A673 (cell line): ENCODE measurements around the gene CMTM4. TPM values are rescaled to one million over a fixed set of nuclear protein-coding genes. Genes with fewer than 3 reads are reported as not detected.

Source experiments
- BruUV-seq: library from RNA; stranded (reverse); fragments of 400-500 nt; replicated peaks from 2 replicates; lab custom pipeline; 2021; lab: Mats Ljungman, UMichigan
- CTCF ChIA-PET: fragments of 300-600 bp; sonication (Branson Sonifier 250); formaldehyde crosslinking; loops from one replicate; lab custom pipeline; 2022; ENCODE audit warnings: antibody characterized with exemption; lab: Charles Lee
- POLR2A ChIA-PET: fragments of 300-600 bp; sonication (Branson Sonifier 250); formaldehyde crosslinking; loops from one replicate; lab custom pipeline; 2022; ENCODE audit warnings: antibody characterized with exemption; ENCODE audit not compliant: low non-redundant PET; lab: Charles Lee
- DNase-seq: peaks from one replicate; pipeline ENCODE4 v3.0.0-alpha.2; 2015; ENCODE audit warnings: low spot score
- H3K27ac ChIP-seq: fragments of 200-600 bp; sonication (generic); 2 replicates; pipeline ENCODE4 v1.5.1; 2016; ENCODE audit warnings: mixed run types, low read depth, mild to moderate bottlenecking, mixed read lengths, antibody characterized with exemption, low read length; ENCODE audit not compliant: poor library complexity, severe bottlenecking
- H3K27me3 ChIP-seq: fragments of 200-600 bp; sonication (generic); replicated peaks from 2 replicates; pipeline ENCODE4 v1.6.1; 2017; ENCODE audit warnings: mixed run types, low read depth, mild to moderate bottlenecking, mixed read lengths, antibody characterized with exemption, low read length; ENCODE audit not compliant: insufficient read depth, poor library complexity
- H3K36me3 ChIP-seq: fragments of 200-600 bp; sonication (generic); 2 replicates; pipeline ENCODE4 v1.6.1; 2016; ENCODE audit warnings: mixed run types, mild to moderate bottlenecking, mixed read lengths, antibody characterized with exemption, low read length; ENCODE audit not compliant: insufficient read depth, poor library complexity, severe bottlenecking
- H3K4me1 ChIP-seq: fragments of 200-600 bp; sonication (generic); 2 replicates; pipeline ENCODE4 v1.6.1; 2017; ENCODE audit warnings: mixed run types, mild to moderate bottlenecking, mixed read lengths, antibody characterized with exemption, low read length; ENCODE audit not compliant: insufficient read depth, poor library complexity, severe bottlenecking
- H3K4me3 ChIP-seq: fragments of 200-600 bp; sonication (generic); 2 replicates; pipeline ENCODE4 v1.5.1; 2016; ENCODE audit warnings: low read depth, mixed run types, mild to moderate bottlenecking, mixed read lengths, low read length; ENCODE audit not compliant: poor library complexity, severe bottlenecking
- H3K9me3 ChIP-seq: fragments of 200-600 bp; sonication (generic); 2 replicates; pipeline ENCODE4 v1.6.1; 2016; ENCODE audit warnings: mixed run types, low read depth, mild to moderate bottlenecking, mixed read lengths, antibody characterized with exemption, low read length; ENCODE audit not compliant: poor library complexity, severe bottlenecking
- EZH2 ChIP-seq: fragments of 200-600 bp; sonication (generic); IDR thresholded peaks from 2 replicates; pipeline ENCODE4 v1.6.1; 2017; ENCODE audit warnings: borderline replicate concordance, low read depth, mild to moderate bottlenecking, mixed read lengths, antibody characterized with exemption, low read length; ENCODE audit not compliant: poor library complexity, severe bottlenecking
- intact Hi-C: fragments of 100-400 bp; cut with micrococcal nuclease; formaldehyde crosslinking; loops from one replicate; pipeline ENCODE4 v1.10.0; 2022; ENCODE audit not compliant: unreplicated experiment
- total RNA-seq: library from RNA; stranded (reverse); gene quantifications from 2 replicates; pipeline ENCODE4 v1.2.3, GENCODE V29; 2021
- TF ChIP-seq, protein P1 (sequence below): fragments of 300-800, 200-600 bp; sonication (generic); conservative IDR thresholded peaks from 2 replicates; pipeline ENCODE4 v1.5.1; 2017; ENCODE audit warnings: low read depth, mild to moderate bottlenecking, antibody characterized with exemption, low read length, moderate library complexity, mixed read lengths

CMTM4 gene
- total RNA-seq, 1 experiment from 2014 or later: 30.3 TPM

- intact Hi-C loops: no loop called here
- Histone ChIP-seq H3K27ac (no peak overlapping the region), H3K27me3 (no peaks in the 10 kb centered on the region), H3K4me1 (peaks cover 20% of the 10 kb centered on the region), H3K4me3 (no peak overlapping the region), H3K36me3 (no peaks in the 10 kb centered on the region), H3K9me3 (no peaks in the 10 kb centered on the region)
- POLR2A ChIA-PET: no interaction called here
- no peak for TF ChIP-seq EZH2
- TF ChIP-seq, protein P1, sequence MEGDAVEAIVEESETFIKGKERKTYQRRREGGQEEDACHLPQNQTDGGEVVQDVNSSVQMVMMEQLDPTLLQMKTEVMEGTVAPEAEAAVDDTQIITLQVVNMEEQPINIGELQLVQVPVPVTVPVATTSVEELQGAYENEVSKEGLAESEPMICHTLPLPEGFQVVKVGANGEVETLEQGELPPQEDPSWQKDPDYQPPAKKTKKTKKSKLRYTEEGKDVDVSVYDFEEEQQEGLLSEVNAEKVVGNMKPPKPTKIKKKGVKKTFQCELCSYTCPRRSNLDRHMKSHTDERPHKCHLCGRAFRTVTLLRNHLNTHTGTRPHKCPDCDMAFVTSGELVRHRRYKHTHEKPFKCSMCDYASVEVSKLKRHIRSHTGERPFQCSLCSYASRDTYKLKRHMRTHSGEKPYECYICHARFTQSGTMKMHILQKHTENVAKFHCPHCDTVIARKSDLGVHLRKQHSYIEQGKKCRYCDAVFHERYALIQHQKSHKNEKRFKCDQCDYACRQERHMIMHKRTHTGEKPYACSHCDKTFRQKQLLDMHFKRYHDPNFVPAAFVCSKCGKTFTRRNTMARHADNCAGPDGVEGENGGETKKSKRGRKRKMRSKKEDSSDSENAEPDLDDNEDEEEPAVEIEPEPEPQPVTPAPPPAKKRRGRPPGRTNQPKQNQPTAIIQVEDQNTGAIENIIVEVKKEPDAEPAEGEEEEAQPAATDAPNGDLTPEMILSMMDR: no peak
- CTCF ChIA-PET: interaction anchor here (1.5 kb wide), 1 partner anchor 12 kb away, joined by 17 read pairs; no protein-coding TSS in a partner anchor
- no TSS peak for BruUV-seq
- no peak for DNase-seq
Observed at GRCh38 chr16:66649636-66650205, 46.8 kb downstream of the CMTM4 start.

- no peaks in the 10 kb centered on the region for H3K27me3 ChIP-seq
- TF ChIP-seq, protein P1: no peak
- no peak for TF ChIP-seq EZH2
- peaks cover 17% of the 10 kb centered on the region for H3K4me1 ChIP-seq
- no TSS peak for BruUV-seq
- ChIA-PET CTCF (no interaction called here), POLR2A (no interaction called here)
- intact Hi-C loops: no loop called here
- no peak for DNase-seq
- H3K27ac ChIP-seq: no peak overlapping the region
- no peaks in the 10 kb centered on the region for H3K36me3 ChIP-seq
- H3K4me3 ChIP-seq: no peak overlapping the region
- no peaks in the 10 kb centered on the region for H3K9me3 ChIP-seq
Observed at GRCh38 chr16:66649167-66649566, 47.4 kb downstream of the CMTM4 start.

DNA sequence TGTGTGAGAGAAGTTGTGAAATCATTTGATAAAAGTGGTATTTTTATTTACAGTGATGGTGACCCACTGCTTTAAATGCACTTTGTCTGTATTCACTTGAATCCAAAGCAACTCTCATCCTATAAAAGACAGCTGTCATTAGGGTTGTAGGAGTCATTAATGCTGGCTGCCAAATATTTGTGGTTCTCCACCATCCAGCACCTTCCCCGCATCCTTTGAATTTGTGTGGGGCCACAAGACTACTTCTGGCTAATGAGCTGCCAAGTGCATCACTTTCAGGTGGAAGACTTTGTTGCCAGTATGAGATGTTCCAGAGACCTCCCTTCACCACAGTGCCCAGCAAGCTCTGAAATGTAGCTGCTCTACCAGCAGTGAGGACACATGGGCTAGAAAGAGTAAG is 48.7 kb downstream of the CMTM4 start:
- POLR2A ChIA-PET: no interaction called here

More for the DNA sequence above, 48.7 kb downstream of the CMTM4 start:
- no TSS peak for BruUV-seq
- H3K4me3 ChIP-seq: no peak overlapping the region
- no peaks in the 10 kb centered on the region for H3K9me3 ChIP-seq
- peaks cover 6% of the 10 kb centered on the region for H3K4me1 ChIP-seq
- no peak overlapping the region for H3K27ac ChIP-seq
- no peak for TF ChIP-seq EZH2
- TF ChIP-seq, protein P1: no peak
- H3K36me3 ChIP-seq: no peaks in the 10 kb centered on the region
- H3K27me3 ChIP-seq: no peaks in the 10 kb centered on the region
- no peak for DNase-seq
- intact Hi-C loops: no loop called here
- CTCF ChIA-PET: no interaction called here
